Neural cell (in vitro differentiated cells): ENCODE results near the gene TMEM185B. TPM values are rescaled to one million over a fixed set of nuclear protein-coding genes. Genes with fewer than 3 reads are reported as not detected.
A peak's percentile ranks its signal among the peaks of the same experiment; 100 is the strongest.

Experiments
- H2AFZ ChIP-seq: fragments of 200-600, 300-800 bp; sonication (generic), shearing (Covaris generic); 2 replicates; pipeline ENCODE4 v1.6.0; 2014; ENCODE audit warnings: low read depth, mild to moderate bottlenecking, antibody characterized with exemption, low read length, moderate library complexity
- H3F3A ChIP-seq: fragments of 200-600 bp; shearing (Covaris generic); 2 replicates; pipeline ENCODE4 v1.6.1; 2016; ENCODE audit warnings: mild to moderate bottlenecking, moderate library complexity, mixed read lengths, antibody characterized with exemption, low read length; ENCODE audit not compliant: insufficient read depth, poor library complexity, severe bottlenecking
- H3K27ac ChIP-seq: fragments of 200-600, 300-800 bp; sonication (generic), shearing (Covaris generic); 2 replicates; pipeline ENCODE4 v1.5.1; 2014; ENCODE audit warnings: mild to moderate bottlenecking, low read length, moderate library complexity
- H3K27me3 ChIP-seq: fragments of 300-800, 200-600 bp; sonication (generic), shearing (Covaris generic); 2 replicates; pipeline ENCODE4 v1.6.0; 2014; ENCODE audit warnings: mild to moderate bottlenecking, low read depth, low read length, moderate library complexity; ENCODE audit not compliant: insufficient read depth
- H3K36me3 ChIP-seq: fragments of 300-800, 200-600 bp; sonication (generic), shearing (Covaris generic); 2 replicates; pipeline ENCODE4 v1.5.1; 2014; ENCODE audit warnings: mild to moderate bottlenecking, antibody characterized with exemption, low read length, moderate library complexity; ENCODE audit not compliant: insufficient read depth
- H3K4me2 ChIP-seq: fragments of 300-800, 200-600 bp; sonication (generic), shearing (Covaris generic); 2 replicates; pipeline ENCODE4 v1.6.0; 2014; ENCODE audit warnings: mild to moderate bottlenecking, low read length
- H3K4me3 ChIP-seq: fragments of 300-800, 200-600 bp; sonication (generic), shearing (Covaris generic); 2 replicates; pipeline ENCODE4 v1.5.1; 2014; ENCODE audit warnings: mild to moderate bottlenecking, low read length, moderate library complexity
- H3K79me2 ChIP-seq: fragments of 200-600 bp; shearing (Covaris generic); replicated peaks from 2 replicates; pipeline ENCODE4 v1.6.0; 2014; ENCODE audit warnings: mild to moderate bottlenecking, low read length, moderate library complexity; ENCODE audit not compliant: insufficient read depth
- H3K9ac ChIP-seq: fragments of 300-800, 200-600 bp; sonication (generic), shearing (Covaris generic); 2 replicates; pipeline ENCODE4 v1.6.1; 2016; ENCODE audit warnings: mild to moderate bottlenecking, low read length, mixed read lengths
- H3K9me2 ChIP-seq: fragments of 200-600 bp; shearing (Covaris generic); 2 replicates; pipeline ENCODE4 v1.6.1; 2016; ENCODE audit warnings: mild to moderate bottlenecking, low read length, mixed read lengths; ENCODE audit not compliant: insufficient read depth
- H3K9me3 ChIP-seq: fragments of 200-600, 300-800 bp; sonication (generic), shearing (Covaris generic); 2 replicates; pipeline ENCODE4 v1.6.1; 2016; ENCODE audit warnings: mild to moderate bottlenecking, mixed run types, low read length, moderate library complexity, mixed read lengths
- H4K20me1 ChIP-seq: fragments of 200-600 bp; shearing (Covaris generic); 2 replicates; pipeline ENCODE4 v1.6.1; 2016; ENCODE audit warnings: mild to moderate bottlenecking, mixed run types; ENCODE audit not compliant: insufficient read depth
- CTCF ChIP-seq: fragments of 450-650 bp; IDR thresholded peaks from 2 replicates; pipeline ENCODE4 v1.5.1; 2014; ENCODE audit warnings: antibody characterized with exemption, mild to moderate bottlenecking, moderate library complexity; ENCODE audit not compliant: poor library complexity, severe bottlenecking
- EP300 ChIP-seq: fragments of 450-650 bp; conservative IDR thresholded peaks from 2 replicates; pipeline ENCODE4 v1.6.1; 2014; ENCODE audit warnings: antibody characterized with exemption, mild to moderate bottlenecking, moderate library complexity; ENCODE audit not compliant: poor library complexity, severe bottlenecking
- EZH2 ChIP-seq: fragments of 200-600, 300-800 bp; shearing (Covaris generic), sonication (generic); IDR thresholded peaks from 2 replicates; pipeline ENCODE4 v1.6.1; 2014; ENCODE audit warnings: antibody characterized with exemption, low read length, borderline replicate concordance, mild to moderate bottlenecking; ENCODE audit not compliant: insufficient read depth, poor library complexity, severe bottlenecking
- MXI1 ChIP-seq: fragments of 450-650 bp; conservative IDR thresholded peaks from 2 replicates; pipeline ENCODE4 v1.6.1; 2014; ENCODE audit warnings: antibody characterized with exemption, mild to moderate bottlenecking; ENCODE audit not compliant: poor library complexity, severe bottlenecking
- POLR2AphosphoS5 ChIP-seq: IDR thresholded peaks from 2 replicates; pipeline ENCODE4 v1.6.1; 2012
- RAD21 ChIP-seq: fragments of 450-650 bp; conservative IDR thresholded peaks from 2 replicates; pipeline ENCODE4 v1.6.1; 2014; ENCODE audit warnings: antibody characterized with exemption, mild to moderate bottlenecking, moderate library complexity
- REST ChIP-seq: IDR thresholded peaks from 2 replicates; pipeline ENCODE4 v1.6.1; 2012; ENCODE audit warnings: borderline replicate concordance
- SMC3 ChIP-seq: fragments of 450-650 bp; conservative IDR thresholded peaks from 2 replicates; pipeline ENCODE4 v1.6.1; 2014; ENCODE audit warnings: antibody characterized with exemption, mild to moderate bottlenecking, moderate library complexity; ENCODE audit not compliant: poor library complexity
- TAF1 ChIP-seq: IDR thresholded peaks from 2 replicates; pipeline ENCODE4 v1.6.1; 2012; ENCODE audit warnings: low read depth
- polyA plus RNA-seq: library from polyadenylated mRNA; depleted of rRNA; stranded (reverse); fragments of >200 nt; gene quantifications from 2 replicates; pipeline ENCODE4 v1.2.3, GENCODE V29; 2014

The TMEM185B gene
- polyA plus RNA-seq, 1 donor from 2014 or later: 4.4 TPM

GRCh38 chr2:120224256-120224655, 1.1 kb upstream of the TMEM185B start:
- TF ChIP-seq MXI1: no peak
- no peak for TF ChIP-seq EZH2
- no peak for TF ChIP-seq POLR2AphosphoS5
- TF ChIP-seq SMC3: no peak
- no peak for TF ChIP-seq CTCF
- TF ChIP-seq TAF1: no peak
- no peaks in the 10 kb centered on the region for H4K20me1 ChIP-seq
- H3K9me2 ChIP-seq: no peaks in the 10 kb centered on the region
- peak overlapping the region; percentile 72 for H3K9ac ChIP-seq
- H3K9me3 ChIP-seq: no peaks in the 10 kb centered on the region
- no peaks in the 10 kb centered on the region for H3K79me2 ChIP-seq
- H3K4me2 ChIP-seq: no peak overlapping the region
- no peak overlapping the region for H2AFZ ChIP-seq
- no peaks in the 10 kb centered on the region for H3K36me3 ChIP-seq
- H3K4me3 ChIP-seq: peak overlapping the region; percentile 80
- H3F3A ChIP-seq: no peaks in the 10 kb centered on the region
- no peaks in the 10 kb centered on the region for H3K27me3 ChIP-seq
- H3K27ac ChIP-seq: no peak overlapping the region

GRCh38 chr2:120222186-120223033, 790 bp downstream of the TMEM185B start:
- Histone ChIP-seq H3F3A (no peaks in the 10 kb centered on the region), H3K4me3 (peak overlapping the region; percentile 80), H3K79me2 (no peaks in the 10 kb centered on the region), H3K27ac (no peak overlapping the region), H3K9ac (peak overlapping the region; percentile 72), H3K27me3 (no peaks in the 10 kb centered on the region), H3K9me3 (no peaks in the 10 kb centered on the region), H2AFZ (peak overlapping the region; percentile 65), H3K36me3 (no peaks in the 10 kb centered on the region), H3K9me2 (no peaks in the 10 kb centered on the region), H3K4me2 (no peak overlapping the region), H4K20me1 (no peaks in the 10 kb centered on the region)
- TF ChIP-seq CTCF: no peak
- TF ChIP-seq MXI1: no peak
- no peak for TF ChIP-seq TAF1
- TF ChIP-seq POLR2AphosphoS5: no peak
- TF ChIP-seq EZH2: no peak
- no peak for TF ChIP-seq SMC3

- H3K27me3 ChIP-seq: no peaks in the 10 kb centered on the region
- H3K4me3 ChIP-seq: no peak overlapping the region
- H4K20me1 ChIP-seq: no peaks in the 10 kb centered on the region
- H3K36me3 ChIP-seq: no peaks in the 10 kb centered on the region
- H3K9ac ChIP-seq: no peak overlapping the region
- no peaks in the 10 kb centered on the region for H3K79me2 ChIP-seq
- H3F3A ChIP-seq: no peaks in the 10 kb centered on the region
- no peak overlapping the region for H3K4me2 ChIP-seq
- TF ChIP-seq REST (no peak), CTCF (no peak), EP300 (no peak), POLR2AphosphoS5 (no peak), EZH2 (no peak), SMC3 (no peak), RAD21 (no peak), TAF1 (no peak), MXI1 (no peak)
- no peak overlapping the region for H3K27ac ChIP-seq
- no peak overlapping the region for H2AFZ ChIP-seq
- H3K9me3 ChIP-seq: no peaks in the 10 kb centered on the region
- no peaks in the 10 kb centered on the region for H3K9me2 ChIP-seq
Measured at GRCh38 chr2:120221616-120222015, 1.6 kb downstream of the TMEM185B start.
